ENCODE results near the gene CCPG1.

- TF ChIP-seq RXRA (IDR thresholded peaks at IDR 0.05; ENCODE audit: borderline replicate concordance, low read depth) (no peak), RAD21 (IDR thresholded peaks at IDR 0.05; ENCODE audit: low read length) (no peak), EZH2phosphoT487 (IDR thresholded peaks at IDR 0.05; ENCODE audit: borderline replicate concordance, low read depth) (no peak), YY1 (IDR thresholded peaks at IDR 0.05; ENCODE audit: low read depth) (no peak), CHD2 (IDR thresholded peaks at IDR 0.05; ENCODE audit: low read length, partially characterized antibody) (no peak), GATA2 (CRISPR knock-in tag; IDR thresholded peaks at IDR 0.05) (no peak), POLR2AphosphoS5 (IDR thresholded peaks at IDR 0.05; ENCODE audit: low read depth, low read length) (no peak), RCOR1 (IDR thresholded peaks at IDR 0.05; ENCODE audit: low read length) (no peak)
- TF ChIP-seq, protein P1, sequence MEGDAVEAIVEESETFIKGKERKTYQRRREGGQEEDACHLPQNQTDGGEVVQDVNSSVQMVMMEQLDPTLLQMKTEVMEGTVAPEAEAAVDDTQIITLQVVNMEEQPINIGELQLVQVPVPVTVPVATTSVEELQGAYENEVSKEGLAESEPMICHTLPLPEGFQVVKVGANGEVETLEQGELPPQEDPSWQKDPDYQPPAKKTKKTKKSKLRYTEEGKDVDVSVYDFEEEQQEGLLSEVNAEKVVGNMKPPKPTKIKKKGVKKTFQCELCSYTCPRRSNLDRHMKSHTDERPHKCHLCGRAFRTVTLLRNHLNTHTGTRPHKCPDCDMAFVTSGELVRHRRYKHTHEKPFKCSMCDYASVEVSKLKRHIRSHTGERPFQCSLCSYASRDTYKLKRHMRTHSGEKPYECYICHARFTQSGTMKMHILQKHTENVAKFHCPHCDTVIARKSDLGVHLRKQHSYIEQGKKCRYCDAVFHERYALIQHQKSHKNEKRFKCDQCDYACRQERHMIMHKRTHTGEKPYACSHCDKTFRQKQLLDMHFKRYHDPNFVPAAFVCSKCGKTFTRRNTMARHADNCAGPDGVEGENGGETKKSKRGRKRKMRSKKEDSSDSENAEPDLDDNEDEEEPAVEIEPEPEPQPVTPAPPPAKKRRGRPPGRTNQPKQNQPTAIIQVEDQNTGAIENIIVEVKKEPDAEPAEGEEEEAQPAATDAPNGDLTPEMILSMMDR (IDR thresholded peaks at IDR 0.05), result no peak
These were observed 26.6 kb downstream of the CCPG1 start for GRCh38 chr15:55381595-55381994.
